ENCODE measurements around the gene TTYH2.

- TF ChIP-seq CTCF (IDR thresholded peaks at IDR 0.05 in 8 of 11, conservative IDR thresholded peaks at IDR 0.05 in 3 of 11) (no peak), POLR2AphosphoS5 (IDR thresholded peaks at IDR 0.05) (no peak), POLR2A (IDR thresholded peaks at IDR 0.05) (no peak)
Observed at GRCh38 chr17:74249590-74250270, 36.4 kb downstream of the TTYH2 start.
